ENCODE measurements around the gene ZNF664. TPM values are rescaled to one million over a fixed set of nuclear protein-coding genes. Genes with fewer than 3 reads are reported as not detected.

ZNF664 gene
- total and polyA plus RNA-seq, 2 experiments from 2014 or later: 11.3 to 29.1 TPM

DNA sequence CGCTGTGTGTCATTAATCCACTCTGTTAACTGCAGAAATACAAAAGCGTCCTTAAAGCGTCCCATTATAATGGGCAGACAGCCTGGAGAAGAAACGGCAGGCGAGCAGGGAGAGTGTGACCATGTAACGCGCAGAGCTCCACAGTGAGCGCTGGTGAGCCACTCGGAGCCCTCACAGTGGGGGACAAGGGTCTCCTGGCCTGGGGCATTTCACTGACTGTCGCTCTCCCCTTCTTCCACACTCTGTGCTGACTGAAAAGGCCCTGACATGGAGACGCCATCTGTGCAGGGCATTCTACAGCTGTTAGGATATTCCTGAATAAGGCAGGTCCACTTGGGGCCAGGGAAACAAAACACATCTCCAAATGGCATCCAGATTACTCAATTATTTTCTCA is 24.6 kb upstream of the ZNF664 start:
- TF ChIP-seq EZH2phosphoT487 (IDR thresholded peaks at IDR 0.05; ENCODE audit: insufficient read depth, low read depth) (no peak), EZH2 (IDR thresholded peaks at IDR 0.05; ENCODE audit: insufficient read depth, poor library complexity, severe bottlenecking) (no peak)
- Histone ChIP-seq H3K79me2 (ENCODE audit: insufficient read depth) (peaks cover 22% of the 10 kb centered on the region; the same call in 1 of the 2 replicates), H3K4me1 (ENCODE audit: insufficient read depth) (no peaks in the 10 kb centered on the region), H3K4me2 (ENCODE audit: unreplicated experiment) (no peak overlapping the region), H4K20me1 (ENCODE audit: insufficient read depth) (no peaks in the 10 kb centered on the region), H2AFZ (no peak overlapping the region), H3F3A (ENCODE audit: insufficient read depth) (no peaks in the 10 kb centered on the region), H3K9ac (no peak overlapping the region), H3K9me2 (ENCODE audit: insufficient read depth) (no peaks in the 10 kb centered on the region), H3K36me3 (ENCODE audit: low read depth) (no peaks in the 10 kb centered on the region), H3K27me3 (replicated peaks; ENCODE audit: insufficient read depth) (no peaks in the 10 kb centered on the region), H3K27ac (no peak overlapping the region), H3K9me3 (ENCODE audit: low read depth) (no peaks in the 10 kb centered on the region), H3K4me3 (no peak overlapping the region)
- DNase-seq: no peak
- 98% methylated on average over 11 of the region's 11 CpGs for WGBS, 2 experiments (ENCODE audit: low coverage in 1 of 2, low lambda C conversion rate in 2 of 2, missing lambda C conversion rate in 2 of 2)
- in situ Hi-C loops (cut with MboI): no loop called here

DNA sequence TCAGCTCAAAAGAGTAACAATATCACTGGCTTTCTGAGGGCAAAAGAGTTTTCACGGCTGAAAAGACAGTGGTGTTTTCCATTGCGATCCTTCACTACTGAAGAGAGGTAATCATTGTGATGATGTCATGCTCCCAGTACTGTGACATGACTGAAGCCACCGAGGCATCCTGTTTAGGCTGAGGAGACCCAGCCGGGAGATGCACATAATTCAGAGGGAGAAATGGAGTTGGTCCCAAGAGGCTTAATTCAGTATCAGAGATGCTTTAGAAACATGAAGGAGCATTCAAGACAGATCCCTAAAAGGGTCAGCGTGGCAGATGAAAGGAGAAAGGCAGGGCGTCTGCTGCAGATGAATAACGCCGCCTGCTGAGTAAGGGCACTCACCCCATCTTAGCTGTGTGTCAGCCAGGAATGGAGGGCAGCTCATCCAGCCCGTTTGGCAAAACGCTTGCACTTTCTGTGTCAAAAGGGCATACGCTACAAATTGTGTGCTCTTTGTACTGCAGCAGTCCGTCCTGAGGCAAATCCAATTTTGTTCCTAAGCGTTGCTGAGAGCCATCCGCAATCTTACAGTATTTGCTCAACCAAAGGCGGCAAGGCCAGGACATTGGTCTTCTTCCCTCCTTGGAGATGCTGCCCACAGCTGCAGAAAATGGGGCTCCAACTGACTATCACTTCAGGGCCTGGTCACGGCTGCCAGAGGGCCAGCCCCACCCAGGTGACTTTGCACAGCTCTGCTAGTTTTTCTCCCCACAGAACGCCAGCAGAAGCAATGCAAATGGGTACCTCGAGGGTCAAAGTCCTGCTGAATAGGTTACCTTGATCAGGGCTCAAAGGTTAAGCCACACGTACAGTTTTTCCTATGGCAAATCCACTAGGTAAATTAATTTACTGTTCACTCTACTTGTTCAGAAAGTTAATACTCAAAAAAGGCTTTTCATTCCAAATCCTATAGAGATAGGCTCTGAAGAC is 23.9 kb upstream of the ZNF664 start:
- Histone ChIP-seq H3K9me2 (ENCODE audit: insufficient read depth) (no peaks in the 10 kb centered on the region), H3K27me3 (replicated peaks; ENCODE audit: insufficient read depth) (no peaks in the 10 kb centered on the region), H3K9me3 (ENCODE audit: low read depth) (no peaks in the 10 kb centered on the region), H3K4me2 (ENCODE audit: unreplicated experiment) (no peak overlapping the region), H3K27ac (no peak overlapping the region), H3K36me3 (ENCODE audit: low read depth) (no peaks in the 10 kb centered on the region), H4K20me1 (ENCODE audit: insufficient read depth) (no peaks in the 10 kb centered on the region), H3K4me3 (no peak overlapping the region), H3K79me2 (ENCODE audit: insufficient read depth) (peaks cover 22% of the 10 kb centered on the region; the same call in 1 of the 2 replicates), H3F3A (ENCODE audit: insufficient read depth) (no peaks in the 10 kb centered on the region), H3K4me1 (ENCODE audit: insufficient read depth) (no peaks in the 10 kb centered on the region), H2AFZ (no peak overlapping the region), H3K9ac (no peak overlapping the region)
- in situ Hi-C loops (cut with MboI): no loop called here
- no peak for DNase-seq
- TF ChIP-seq EZH2 (IDR thresholded peaks at IDR 0.05; ENCODE audit: insufficient read depth, poor library complexity, severe bottlenecking) (no peak), EZH2phosphoT487 (IDR thresholded peaks at IDR 0.05; ENCODE audit: insufficient read depth, low read depth) (no peak)
- 80 to 82% methylated on average over 19 of the region's 19 CpGs for WGBS, 2 experiments (ENCODE audit: low coverage in 1 of 2, low lambda C conversion rate in 2 of 2, missing lambda C conversion rate in 2 of 2)

DNA sequence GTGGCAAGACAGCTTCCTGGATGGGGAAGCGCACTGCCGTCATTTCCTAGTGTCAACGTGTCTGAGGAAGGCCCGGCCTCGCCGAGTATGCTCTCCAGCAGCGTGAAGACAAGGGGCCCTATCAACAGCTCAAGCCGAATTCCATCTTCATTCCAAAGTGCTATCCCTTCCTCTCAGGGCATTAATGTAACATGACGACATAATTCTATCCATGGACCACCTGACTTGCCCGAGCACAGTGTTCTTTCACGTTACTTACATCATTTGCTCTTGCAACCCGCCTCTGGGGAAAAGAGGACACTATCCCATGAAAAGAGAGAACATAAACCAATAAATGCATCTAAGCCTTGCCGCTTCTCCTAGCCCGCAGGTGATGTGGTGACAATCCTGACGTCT is 23.2 kb upstream of the ZNF664 start:
- no peak overlapping the region for H3K9ac ChIP-seq
- H3K27me3 ChIP-seq (replicated peaks; ENCODE audit: insufficient read depth): no peaks in the 10 kb centered on the region
- H3K27ac ChIP-seq: no peak overlapping the region
- no peaks in the 10 kb centered on the region for H3K36me3 ChIP-seq (ENCODE audit: low read depth)
- 91 to 94% methylated on average over 15 of the region's 15 CpGs for WGBS, 2 experiments (ENCODE audit: low coverage in 1 of 2, low lambda C conversion rate in 2 of 2, missing lambda C conversion rate in 2 of 2)
- H3K9me3 ChIP-seq (ENCODE audit: low read depth): no peaks in the 10 kb centered on the region
- no peak for DNase-seq
- H3K9me2 ChIP-seq (ENCODE audit: insufficient read depth): no peaks in the 10 kb centered on the region
- H3K4me3 ChIP-seq: no peak overlapping the region
- H2AFZ ChIP-seq: no peak overlapping the region
- H3F3A ChIP-seq (ENCODE audit: insufficient read depth): no peaks in the 10 kb centered on the region
- H3K4me1 ChIP-seq (ENCODE audit: insufficient read depth): no peaks in the 10 kb centered on the region
- H3K79me2 ChIP-seq (ENCODE audit: insufficient read depth): peaks cover 24% of the 10 kb centered on the region; the same call in 1 of the 2 replicates
- in situ Hi-C loops (cut with MboI): no loop called here
- no peaks in the 10 kb centered on the region for H4K20me1 ChIP-seq (ENCODE audit: insufficient read depth)
- H3K4me2 ChIP-seq (ENCODE audit: unreplicated experiment): no peak overlapping the region
- TF ChIP-seq EZH2 (IDR thresholded peaks at IDR 0.05; ENCODE audit: insufficient read depth, poor library complexity, severe bottlenecking): no peak
- no peak for TF ChIP-seq EZH2phosphoT487 (IDR thresholded peaks at IDR 0.05; ENCODE audit: insufficient read depth, low read depth)

DNA sequence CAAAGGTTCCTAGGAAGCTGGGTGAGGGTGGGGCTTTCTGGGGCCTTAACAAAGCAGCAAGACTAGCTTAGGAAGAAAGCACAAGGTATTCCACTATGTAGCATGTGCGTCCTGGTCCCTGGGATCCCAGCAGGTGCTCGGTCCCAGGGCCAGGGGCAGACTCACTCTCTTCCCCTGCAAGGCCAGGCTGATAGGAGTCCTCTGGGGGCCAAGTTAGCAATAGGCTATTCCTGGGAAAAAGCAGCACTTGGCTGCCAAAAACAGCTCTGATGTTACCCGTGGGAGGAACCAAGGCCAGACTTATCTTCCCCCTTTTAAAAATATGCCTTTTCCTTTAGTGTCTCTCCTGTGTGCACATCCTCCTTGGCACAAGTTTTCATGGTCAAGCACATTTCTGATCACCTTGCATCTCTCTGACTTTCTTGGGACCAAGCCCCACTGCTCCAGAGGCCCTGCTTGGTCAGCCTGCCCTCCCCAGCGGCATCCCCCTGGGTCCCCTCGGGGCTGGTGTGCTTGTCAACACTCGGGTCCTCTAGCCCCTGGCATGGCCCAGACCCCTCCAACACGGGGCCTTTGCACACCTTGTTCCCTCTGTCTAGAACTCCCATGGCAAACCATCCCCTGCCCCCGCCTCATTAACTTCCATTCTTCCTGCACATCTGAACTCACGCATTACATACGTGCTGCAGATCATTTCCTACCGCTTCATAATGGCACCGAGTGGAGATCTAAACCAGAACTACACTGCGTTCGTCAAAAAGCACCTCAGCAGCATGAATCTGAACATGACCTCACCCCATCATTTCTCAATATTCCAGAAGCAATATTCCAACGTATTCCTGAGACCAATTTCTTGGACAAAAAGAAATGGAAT is 22.3 kb upstream of the ZNF664 start:
- WGBS, 2 experiments (ENCODE audit: low coverage in 1 of 2, low lambda C conversion rate in 2 of 2, missing lambda C conversion rate in 2 of 2): 88 to 89% methylated on average over 15 of the region's 15 CpGs
- Histone ChIP-seq H3K79me2 (ENCODE audit: insufficient read depth) (peaks cover 32% of the 10 kb centered on the region; the same call in 1 of the 2 replicates), H3K36me3 (ENCODE audit: low read depth) (no peaks in the 10 kb centered on the region), H3K9me3 (ENCODE audit: low read depth) (no peaks in the 10 kb centered on the region), H3F3A (ENCODE audit: insufficient read depth) (no peaks in the 10 kb centered on the region), H3K9ac (no peak overlapping the region), H3K9me2 (ENCODE audit: insufficient read depth) (no peaks in the 10 kb centered on the region), H3K4me3 (no peak overlapping the region), H3K27ac (no peak overlapping the region), H2AFZ (no peak overlapping the region), H3K27me3 (replicated peaks; ENCODE audit: insufficient read depth) (no peaks in the 10 kb centered on the region), H3K4me1 (ENCODE audit: insufficient read depth) (no peaks in the 10 kb centered on the region), H3K4me2 (ENCODE audit: unreplicated experiment) (no peak overlapping the region), H4K20me1 (ENCODE audit: insufficient read depth) (no peaks in the 10 kb centered on the region)
- TF ChIP-seq EZH2 (IDR thresholded peaks at IDR 0.05; ENCODE audit: insufficient read depth, poor library complexity, severe bottlenecking): no peak
- TF ChIP-seq EZH2phosphoT487 (IDR thresholded peaks at IDR 0.05; ENCODE audit: insufficient read depth, low read depth): no peak
- in situ Hi-C loops (cut with MboI): no loop called here
- DNase-seq: no peak

All from GM23248 (cell line).